GM19239 (cell line): ENCODE data around the gene RHEBL1.
A peak's percentile ranks its signal among the peaks of the same experiment; 100 is the strongest.

Experiments
- DNase-seq: peaks from one replicate; pipeline ENCODE4 v3.0.0; 2011; ENCODE audit warnings: low spot score; ENCODE audit not compliant: insufficient read length
- FAIRE-seq: peaks from 2 replicates; lab custom pipeline; 2011; peaks lifted over from hg19 to GRCh38; lab: Jason Lieb, UNC

Gene RHEBL1

DNA sequence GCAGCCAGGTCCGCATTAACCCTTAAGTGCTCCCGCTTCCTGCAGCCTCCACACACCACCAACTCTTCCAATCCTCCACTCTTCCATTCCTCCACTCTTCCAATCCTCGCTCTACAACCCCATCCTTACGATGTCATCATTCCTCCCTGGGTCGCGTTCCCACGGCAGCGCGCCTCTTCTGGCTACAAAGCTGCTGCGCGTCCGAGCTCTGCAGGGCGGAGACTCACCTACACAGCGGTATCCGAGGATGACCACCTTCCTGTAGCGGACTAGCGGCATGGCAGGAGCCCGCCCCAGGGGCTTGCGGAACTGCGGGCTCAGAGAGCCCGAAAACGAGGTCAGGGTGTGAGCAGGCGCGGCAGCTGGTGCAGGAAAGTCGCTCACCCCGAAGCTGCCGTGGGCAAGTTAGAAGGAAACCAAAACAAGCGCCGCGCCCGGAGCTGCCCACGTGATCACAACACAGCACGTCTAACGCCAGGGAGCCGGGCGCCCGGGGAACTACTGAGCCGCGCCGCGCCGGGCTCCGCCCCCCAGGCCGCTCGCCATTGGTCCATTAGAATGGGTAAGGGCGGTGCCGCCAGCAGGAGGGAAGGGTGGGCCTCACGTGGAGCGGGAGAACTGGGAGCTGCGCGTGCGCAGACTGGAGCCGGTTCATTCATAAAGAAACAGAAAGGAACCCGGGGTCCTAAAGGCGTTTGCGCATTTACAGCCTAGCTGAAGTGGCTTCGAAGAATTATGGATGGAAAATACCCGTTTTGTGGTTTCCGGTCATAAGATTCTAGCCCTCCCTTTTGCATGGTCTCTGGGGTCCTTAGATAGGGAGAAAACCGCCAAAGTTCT is at the start of gene RHEBL1:
RHEBL1 (minus strand) TSS at position 473 of the 840 bp plus-strand sequence; CDS start at position 279, 194 bp downstream.
- FAIRE-seq (peak; percentile 91), DNase-seq (peak; percentile 87)

GRCh38 chr12:49111206-49111605 is 41.4 kb upstream of the RHEBL1 start:
- no peak for DNase-seq
- no peak for FAIRE-seq

GRCh38 chr12:49110464-49111155 is 40.8 kb upstream of the RHEBL1 start, which contains the start of gene LMBR1L:
TSS of gene LMBR1L (minus strand) at chr12:49110847. CDS start at chr12:49110555, 292 bp downstream.
- FAIRE-seq (peak; percentile 99), DNase-seq (peak; percentile 92)

GRCh38 chr12:49109641-49110463 is 40.1 kb upstream of the RHEBL1 start:
- FAIRE-seq (no peak), DNase-seq (no peak)

GRCh38 chr12:49108958-49109404 is 39.2 kb upstream of the RHEBL1 start:
- DNase-seq, result no peak
- no peak for FAIRE-seq

- FAIRE-seq, result no peak
- DNase-seq, result no peak
These were observed 35.8 kb upstream of the RHEBL1 start for GRCh38 chr12:49105504-49106084.

DNA sequence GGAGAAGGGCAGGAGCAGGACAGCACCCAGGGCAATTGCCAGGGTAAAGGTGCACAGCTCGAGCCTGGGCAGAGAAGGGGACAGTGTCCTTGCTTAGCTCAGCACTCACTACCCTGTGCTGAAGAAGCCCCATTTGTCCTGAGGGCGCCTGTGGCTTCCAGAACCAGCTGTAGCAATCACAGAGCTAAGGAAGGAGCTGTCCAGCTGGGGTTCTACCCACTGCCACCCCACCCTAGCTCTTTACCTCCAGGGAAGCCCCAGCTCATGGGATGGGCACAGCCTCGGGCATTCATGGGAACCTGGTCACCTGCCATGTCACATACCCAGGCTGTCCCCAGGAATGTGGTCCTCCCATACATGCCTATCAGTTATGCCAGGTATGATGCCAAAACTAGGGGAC is 35.0 kb upstream of the RHEBL1 start:
- DNase-seq, result no peak
- no peak for FAIRE-seq

DNA sequence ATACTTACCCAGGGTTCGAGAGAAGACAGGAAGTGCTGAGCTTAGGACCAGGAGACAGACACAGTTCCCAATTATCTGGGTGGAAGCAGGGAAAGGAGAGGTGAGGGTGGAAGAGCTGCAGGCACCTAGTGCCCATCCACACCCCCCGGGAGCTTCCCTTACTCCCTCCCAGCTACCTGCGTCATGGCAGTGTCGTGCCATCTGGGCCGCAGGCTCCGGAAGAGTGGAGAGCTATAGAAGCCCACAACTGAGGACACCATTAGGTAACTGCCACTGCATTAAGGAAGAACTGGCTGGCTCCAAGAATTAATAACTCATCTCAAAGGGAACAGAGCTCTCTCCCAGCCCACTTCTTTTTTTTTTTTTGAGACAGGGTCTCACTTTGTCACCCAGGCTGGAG is 30.6 kb upstream of the RHEBL1 start:
- FAIRE-seq (no peak), DNase-seq (no peak)

DNA sequence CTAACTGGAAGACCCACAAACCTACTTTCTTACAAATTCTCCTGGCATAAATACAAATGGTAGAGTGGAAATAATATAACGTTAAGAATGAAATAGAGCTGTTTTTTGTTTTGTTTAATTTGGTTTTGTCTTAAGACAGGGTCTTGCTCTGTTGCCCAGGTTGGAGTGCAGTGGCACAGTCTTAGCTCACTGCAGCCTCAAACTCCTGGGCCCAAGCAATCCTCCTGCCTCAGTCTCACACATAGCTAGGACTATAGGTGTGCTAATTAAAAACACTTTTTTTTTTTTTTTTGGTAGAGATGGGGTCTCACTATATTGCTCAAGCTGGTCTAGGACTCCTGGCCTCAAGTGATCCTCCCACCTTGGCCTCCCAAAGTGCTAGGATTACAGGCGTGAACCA is 28.9 kb upstream of the RHEBL1 start:
- no peak for FAIRE-seq
- DNase-seq, result no peak

DNA sequence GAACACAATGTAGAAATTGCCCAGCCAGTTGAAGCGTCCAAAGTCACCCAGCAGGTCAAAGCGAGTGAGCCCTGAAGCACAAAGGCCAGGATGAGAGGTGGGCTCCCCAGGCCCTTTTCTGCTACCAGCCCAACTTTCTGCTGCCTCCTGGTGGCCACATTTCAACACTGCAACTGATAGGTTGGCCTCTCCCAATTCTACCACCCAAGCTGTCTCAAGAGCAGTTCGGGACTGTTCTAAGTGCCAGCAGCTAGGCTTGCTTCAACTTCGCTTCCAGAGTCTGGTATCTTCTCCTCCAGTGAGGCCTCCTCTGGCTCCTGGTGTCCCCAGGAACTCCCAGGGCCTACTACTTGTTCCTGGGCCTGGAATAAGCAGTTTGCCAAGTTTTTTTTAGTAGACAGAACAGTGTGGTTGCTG is 28.3 kb upstream of the RHEBL1 start:
- peak; percentile 80 for FAIRE-seq

GRCh38 chr12:49097381-49097780 is 27.6 kb upstream of the RHEBL1 start:
- DNase-seq (no peak), FAIRE-seq (no peak)

More for the DNA sequence above, 28.3 kb upstream of the RHEBL1 start:
- peak; percentile 56 for DNase-seq

DNA sequence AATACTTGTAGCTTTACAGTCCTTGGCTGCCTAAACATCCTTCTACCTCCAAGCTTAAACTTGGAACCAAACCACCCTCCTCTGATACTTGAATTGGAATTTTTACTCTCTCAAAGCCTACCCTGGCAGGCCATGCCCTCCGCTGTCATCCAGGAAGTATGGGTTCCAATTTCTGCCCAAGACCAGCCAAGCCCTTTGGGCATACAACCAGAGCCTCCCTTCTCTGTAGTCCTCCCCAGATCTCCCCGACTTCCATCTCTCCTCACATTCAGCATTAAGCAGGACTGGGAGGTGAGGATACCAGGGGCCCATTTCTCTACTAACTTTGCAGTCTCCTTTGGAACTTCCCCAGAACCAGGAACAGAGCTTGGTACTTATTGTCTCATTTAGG is 25.2 kb upstream of the RHEBL1 start:
- DNase-seq (no peak), FAIRE-seq (no peak)

DNA sequence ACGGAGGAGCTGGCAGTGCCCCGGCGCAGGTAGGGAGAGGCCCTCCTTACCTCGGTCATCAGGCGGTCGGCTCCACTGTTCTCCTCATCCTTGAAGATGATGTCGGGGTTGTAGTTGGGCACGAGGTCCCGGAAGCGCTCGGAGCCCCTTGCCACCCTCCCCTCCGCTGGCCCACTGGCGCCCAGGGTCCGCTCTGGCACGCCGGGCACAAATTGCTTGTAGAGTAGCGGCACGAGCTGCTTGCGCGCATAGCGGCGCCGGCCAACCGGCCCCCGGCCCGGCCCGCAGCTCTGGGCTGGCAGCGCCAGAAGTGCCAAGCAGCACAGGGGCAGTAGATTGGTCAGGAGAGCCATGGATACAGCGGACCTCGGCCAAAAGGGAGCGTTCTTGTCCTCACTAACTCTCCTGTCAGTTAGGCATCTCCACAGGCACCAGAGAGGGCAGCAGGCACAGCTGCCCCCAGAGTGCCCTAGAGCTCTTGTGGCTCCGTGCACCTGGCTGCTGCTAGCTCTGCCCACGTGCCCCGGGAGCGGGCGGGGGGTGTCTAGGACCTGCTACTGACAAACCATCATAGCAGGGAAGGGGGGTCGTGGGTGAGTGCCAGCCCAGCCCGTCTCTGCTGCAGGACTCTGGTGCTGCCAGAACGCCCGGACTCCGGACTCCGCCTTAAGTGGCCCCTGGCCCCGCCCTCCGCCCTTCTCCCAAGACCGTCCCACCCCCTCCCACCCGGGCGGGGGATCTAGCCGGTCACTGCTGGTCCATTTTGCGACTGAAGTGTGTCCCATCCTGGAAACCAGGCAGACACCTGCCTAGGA is 24.6 kb upstream of the RHEBL1 start, which contains the start of gene DHH:
DHH (minus strand) TSS at position 642 of the 815 bp plus-strand sequence; CDS start at position 353, 289 bp downstream.
- no peak for DNase-seq
- no peak for FAIRE-seq

DNA sequence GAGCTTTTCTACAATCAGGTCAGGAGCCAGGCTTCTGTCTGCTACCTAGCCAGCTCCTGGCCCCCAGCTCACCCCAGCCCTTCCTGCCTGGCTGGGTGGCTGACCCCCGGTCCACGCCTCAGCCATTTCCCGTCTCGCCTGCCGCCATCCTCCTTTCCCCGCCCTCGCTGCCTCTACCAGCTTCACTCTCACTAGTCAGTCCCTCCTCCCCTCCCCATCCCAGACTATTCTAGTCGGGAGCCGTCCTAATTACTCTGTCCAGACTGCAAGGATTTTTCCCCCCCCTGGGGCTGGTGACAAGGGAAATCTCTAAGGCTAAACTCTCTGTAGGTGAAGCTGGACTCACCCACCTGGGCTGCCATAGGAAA is 24.0 kb upstream of the RHEBL1 start:
- DNase-seq (no peak), FAIRE-seq (no peak)

GRCh38 chr12:49092816-49093406 is 23.1 kb upstream of the RHEBL1 start:
- no peak for DNase-seq
- no peak for FAIRE-seq

GRCh38 chr12:49092086-49092815 is 22.5 kb upstream of the RHEBL1 start:
- peak; percentile 85 for FAIRE-seq
- DNase-seq, result peak; percentile 81

DNA sequence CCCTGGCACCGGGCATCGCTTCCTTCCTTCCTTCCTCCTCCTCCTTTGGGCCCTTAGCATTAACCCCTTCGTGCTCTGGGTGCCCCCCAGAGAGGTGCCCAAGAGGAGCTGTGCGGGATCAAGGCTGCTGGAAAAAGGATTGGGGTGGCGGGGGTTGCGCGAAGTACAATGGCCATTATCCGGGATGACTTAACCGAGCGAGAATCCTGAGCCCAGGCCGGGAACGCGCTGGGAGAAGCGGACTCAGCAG is 22.0 kb upstream of the RHEBL1 start:
- DNase-seq (no peak), FAIRE-seq (no peak)

- no peak for DNase-seq
- no peak for FAIRE-seq
These were observed 21.5 kb upstream of the RHEBL1 start for GRCh38 chr12:49091056-49091835.
